Measurements from ENCODE around the gene ZNF816.
"Not testable (repeated sequence)": the region's sequence is repeated elsewhere in the genome, so short reads cannot be mapped to it uniquely, and the experiment has no call there.

GRCh38 chr19:52924641-52925040 lies 38.0 kb downstream of the ZNF816 start:
- TF ChIP-seq, protein P1, sequence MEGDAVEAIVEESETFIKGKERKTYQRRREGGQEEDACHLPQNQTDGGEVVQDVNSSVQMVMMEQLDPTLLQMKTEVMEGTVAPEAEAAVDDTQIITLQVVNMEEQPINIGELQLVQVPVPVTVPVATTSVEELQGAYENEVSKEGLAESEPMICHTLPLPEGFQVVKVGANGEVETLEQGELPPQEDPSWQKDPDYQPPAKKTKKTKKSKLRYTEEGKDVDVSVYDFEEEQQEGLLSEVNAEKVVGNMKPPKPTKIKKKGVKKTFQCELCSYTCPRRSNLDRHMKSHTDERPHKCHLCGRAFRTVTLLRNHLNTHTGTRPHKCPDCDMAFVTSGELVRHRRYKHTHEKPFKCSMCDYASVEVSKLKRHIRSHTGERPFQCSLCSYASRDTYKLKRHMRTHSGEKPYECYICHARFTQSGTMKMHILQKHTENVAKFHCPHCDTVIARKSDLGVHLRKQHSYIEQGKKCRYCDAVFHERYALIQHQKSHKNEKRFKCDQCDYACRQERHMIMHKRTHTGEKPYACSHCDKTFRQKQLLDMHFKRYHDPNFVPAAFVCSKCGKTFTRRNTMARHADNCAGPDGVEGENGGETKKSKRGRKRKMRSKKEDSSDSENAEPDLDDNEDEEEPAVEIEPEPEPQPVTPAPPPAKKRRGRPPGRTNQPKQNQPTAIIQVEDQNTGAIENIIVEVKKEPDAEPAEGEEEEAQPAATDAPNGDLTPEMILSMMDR (IDR thresholded peaks at IDR 0.05; ENCODE audit: poor library complexity, severe bottlenecking) = not testable (repeated sequence)
- TF ChIP-seq EP300 (conservative IDR thresholded peaks at IDR 0.05; ENCODE audit: poor library complexity, severe bottlenecking) = not testable (repeated sequence)
